Fibroblast of the aortic adventitia (primary cell): Measurements from ENCODE around the gene MYOM3. TPM values are rescaled to one million over a fixed set of nuclear protein-coding genes. Genes with fewer than 3 reads are reported as not detected.
"Not testable (repeated sequence)": the region's sequence is repeated elsewhere in the genome, so short reads cannot be mapped to it uniquely, and the experiment has no call there.

Source experiments
- DNase-seq: peaks from one replicate; pipeline ENCODE4 v3.0.0-alpha.2; 2010; ENCODE audit warnings: low read depth
- H3K4me3 ChIP-seq: 2 replicates; pipeline ENCODE4 v1.5.1; 2011; ENCODE audit warnings: low read depth, mild to moderate bottlenecking, control low read depth, low read length, moderate library complexity
- total RNA-seq: library from RNA; depleted of rRNA; stranded (reverse); fragments of >200 nt; gene quantifications from 2 replicates; pipeline ENCODE4 v1.2.3, GENCODE V29; 2012; ENCODE audit warnings: low replicate concordance
- TF ChIP-seq, protein P1 (sequence below): IDR thresholded peaks from 2 replicates; pipeline ENCODE4 v1.5.1; 2011; ENCODE audit warnings: mild to moderate bottlenecking, low read length, control low read depth, inconsistent platforms; ENCODE audit not compliant: insufficient read depth

Gene MYOM3
- total RNA-seq, 1 donor = under 0.01 TPM

DNA sequence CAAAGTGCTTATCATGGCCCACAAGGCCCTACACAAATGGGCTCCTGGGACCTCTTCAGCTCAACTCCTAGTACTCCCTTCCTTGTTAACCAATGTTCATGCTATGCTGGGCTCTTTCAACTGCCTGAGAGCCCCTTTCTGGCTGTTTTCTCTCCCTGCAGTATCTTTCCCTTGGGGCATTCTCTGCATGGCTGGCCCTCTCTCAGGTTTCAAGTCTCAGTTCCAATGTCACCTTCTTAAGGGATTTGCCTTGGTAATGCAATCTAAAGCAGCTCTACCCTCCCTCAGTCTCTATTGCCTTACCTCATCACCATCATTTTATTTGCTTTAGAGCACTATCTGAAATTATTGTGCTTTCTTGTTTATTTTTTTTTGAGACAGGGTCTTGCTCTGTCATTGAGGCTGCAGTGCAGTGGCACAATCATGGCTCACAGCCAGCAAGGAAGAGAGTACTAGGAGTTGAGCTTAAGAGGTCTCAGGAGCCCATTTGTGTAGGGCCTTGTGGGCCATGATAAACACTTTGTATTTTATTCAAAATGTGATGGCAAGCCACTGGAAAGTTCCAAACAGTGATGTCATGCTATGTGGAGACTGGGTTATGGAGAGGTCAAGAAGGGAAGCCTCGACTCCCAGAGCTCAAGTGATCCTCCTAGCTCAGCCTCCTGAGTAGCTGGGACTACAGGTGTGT lies 68.4 kb downstream of the MYOM3 start:
- H3K4me3 ChIP-seq = no peak overlapping the region
- TF ChIP-seq, protein P1, sequence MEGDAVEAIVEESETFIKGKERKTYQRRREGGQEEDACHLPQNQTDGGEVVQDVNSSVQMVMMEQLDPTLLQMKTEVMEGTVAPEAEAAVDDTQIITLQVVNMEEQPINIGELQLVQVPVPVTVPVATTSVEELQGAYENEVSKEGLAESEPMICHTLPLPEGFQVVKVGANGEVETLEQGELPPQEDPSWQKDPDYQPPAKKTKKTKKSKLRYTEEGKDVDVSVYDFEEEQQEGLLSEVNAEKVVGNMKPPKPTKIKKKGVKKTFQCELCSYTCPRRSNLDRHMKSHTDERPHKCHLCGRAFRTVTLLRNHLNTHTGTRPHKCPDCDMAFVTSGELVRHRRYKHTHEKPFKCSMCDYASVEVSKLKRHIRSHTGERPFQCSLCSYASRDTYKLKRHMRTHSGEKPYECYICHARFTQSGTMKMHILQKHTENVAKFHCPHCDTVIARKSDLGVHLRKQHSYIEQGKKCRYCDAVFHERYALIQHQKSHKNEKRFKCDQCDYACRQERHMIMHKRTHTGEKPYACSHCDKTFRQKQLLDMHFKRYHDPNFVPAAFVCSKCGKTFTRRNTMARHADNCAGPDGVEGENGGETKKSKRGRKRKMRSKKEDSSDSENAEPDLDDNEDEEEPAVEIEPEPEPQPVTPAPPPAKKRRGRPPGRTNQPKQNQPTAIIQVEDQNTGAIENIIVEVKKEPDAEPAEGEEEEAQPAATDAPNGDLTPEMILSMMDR = no peak
- no peak for DNase-seq

DNA sequence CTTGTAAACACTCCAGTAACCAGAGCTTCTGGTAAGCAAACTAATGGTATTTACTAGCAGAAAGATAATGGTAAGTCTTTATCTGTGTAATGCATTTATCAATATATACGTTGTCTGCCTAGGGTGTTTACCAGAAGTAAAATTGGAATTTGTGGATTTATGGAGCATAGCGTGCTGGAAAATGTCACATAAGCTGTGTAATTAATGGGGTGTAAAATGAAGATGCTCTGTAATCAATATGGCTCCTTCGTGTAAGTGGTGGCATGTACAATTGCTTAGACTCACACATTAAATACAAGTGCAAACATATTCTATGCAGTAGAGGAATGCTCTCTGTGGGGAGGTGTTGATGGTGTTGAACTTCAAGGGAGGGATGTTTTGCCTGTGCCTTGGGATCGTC lies 69.6 kb downstream of the MYOM3 start:
- no peak for DNase-seq
- TF ChIP-seq, protein P1 = no peak
- no peak overlapping the region for H3K4me3 ChIP-seq

DNA sequence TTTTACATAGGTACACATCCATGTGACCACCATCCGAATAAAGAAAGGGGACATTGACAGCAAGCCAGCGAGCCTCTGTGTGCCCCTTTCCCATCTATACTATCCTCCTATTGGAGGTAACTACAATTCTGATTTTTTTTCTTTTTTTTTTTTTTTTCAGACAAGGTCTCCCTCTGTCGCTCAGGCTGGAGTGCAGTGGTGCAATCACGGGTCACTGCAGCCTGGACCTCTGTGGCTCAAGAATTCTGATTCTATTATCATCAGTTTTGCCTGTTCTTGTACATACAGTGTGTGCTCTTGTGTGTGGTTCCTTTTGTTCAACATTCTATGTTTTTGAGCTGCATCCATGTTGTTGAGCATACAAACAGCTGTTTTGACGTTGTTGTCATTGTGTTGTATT lies 75.8 kb downstream of the MYOM3 start:
- no peak overlapping the region for H3K4me3 ChIP-seq
- DNase-seq = no peak
- TF ChIP-seq, protein P1 = no peak

DNA sequence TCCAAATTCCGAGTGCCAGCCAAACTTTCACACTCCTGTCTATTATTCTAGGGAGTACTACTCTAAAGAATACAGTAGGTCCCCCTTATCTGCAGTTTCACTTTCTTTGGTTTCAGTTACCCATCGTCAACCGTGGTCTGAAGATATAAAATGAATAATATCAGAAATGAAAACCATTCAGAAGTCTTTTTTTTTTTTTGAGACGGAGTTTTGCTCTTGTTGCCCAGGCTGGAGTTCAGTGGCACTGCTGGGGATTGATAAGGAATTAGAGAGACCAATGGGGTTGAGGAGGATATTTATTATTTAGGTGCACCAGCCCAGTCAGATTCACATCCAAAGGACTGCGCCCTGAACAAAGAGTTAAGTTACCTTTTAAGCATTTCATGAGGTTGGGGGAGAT lies 79.0 kb downstream of the MYOM3 start:
- TF ChIP-seq, protein P1 = no peak
- no peak overlapping the region for H3K4me3 ChIP-seq
- DNase-seq = no peak

DNA sequence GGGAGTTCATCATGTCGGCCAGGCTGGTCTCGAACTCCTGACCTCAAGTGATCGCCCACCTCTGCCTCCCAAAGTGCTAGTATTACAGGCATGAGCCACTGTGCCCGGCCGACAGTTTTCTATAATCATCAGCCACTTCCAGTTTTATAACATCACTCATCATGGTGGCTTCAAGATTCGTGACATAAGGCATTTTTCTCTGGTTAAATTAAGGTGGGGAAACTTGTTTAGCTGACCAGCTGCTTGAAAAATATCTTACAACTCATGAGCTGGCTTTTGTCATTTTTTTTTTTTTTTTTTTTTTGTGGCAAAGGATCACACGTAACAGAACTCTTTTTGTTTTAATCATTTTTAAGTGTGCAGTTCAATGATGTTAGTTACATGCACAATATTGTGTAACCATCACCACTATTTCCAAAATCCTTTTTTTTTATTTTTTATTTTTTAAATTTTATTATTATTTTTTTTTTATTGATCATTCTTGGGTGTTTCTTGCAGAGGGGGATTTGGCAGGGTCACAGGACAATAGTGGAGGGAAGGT lies 80.9 kb downstream of the MYOM3 start:
- not testable (repeated sequence) for DNase-seq, H3K4me3 ChIP-seq

DNA sequence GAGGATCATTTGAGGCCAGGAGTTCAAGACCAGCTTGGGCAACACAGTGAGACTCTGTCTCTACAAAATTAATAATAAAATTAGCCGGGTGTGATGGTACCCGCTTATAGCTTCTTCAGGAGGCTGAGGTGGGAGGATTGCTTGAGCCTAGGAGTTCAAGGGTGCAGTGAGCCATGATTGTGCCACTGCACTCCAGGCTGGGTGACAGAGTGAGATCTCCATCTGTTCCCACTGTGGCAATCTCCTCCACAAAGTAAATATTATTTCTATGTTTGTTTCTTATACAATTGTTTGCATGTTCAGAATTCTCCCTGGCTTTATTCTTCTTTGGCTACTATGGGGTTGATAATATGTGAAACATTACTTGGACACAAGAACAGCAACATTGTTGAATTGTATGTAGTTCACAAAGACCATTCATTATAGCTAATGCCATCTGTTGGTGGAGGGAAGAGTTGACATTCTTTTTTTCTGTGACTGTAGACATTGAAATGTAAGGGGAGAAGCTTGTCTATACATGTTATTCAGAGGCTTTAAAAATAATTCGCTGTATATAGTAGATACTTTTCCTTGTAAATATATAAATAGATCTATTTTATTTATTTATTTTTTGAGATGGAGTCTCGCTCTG lies 84.0 kb downstream of the MYOM3 start:
- TF ChIP-seq, protein P1 = peak; percentile 69
- no peak overlapping the region for H3K4me3 ChIP-seq
- peak; percentile 83 for DNase-seq

DNA sequence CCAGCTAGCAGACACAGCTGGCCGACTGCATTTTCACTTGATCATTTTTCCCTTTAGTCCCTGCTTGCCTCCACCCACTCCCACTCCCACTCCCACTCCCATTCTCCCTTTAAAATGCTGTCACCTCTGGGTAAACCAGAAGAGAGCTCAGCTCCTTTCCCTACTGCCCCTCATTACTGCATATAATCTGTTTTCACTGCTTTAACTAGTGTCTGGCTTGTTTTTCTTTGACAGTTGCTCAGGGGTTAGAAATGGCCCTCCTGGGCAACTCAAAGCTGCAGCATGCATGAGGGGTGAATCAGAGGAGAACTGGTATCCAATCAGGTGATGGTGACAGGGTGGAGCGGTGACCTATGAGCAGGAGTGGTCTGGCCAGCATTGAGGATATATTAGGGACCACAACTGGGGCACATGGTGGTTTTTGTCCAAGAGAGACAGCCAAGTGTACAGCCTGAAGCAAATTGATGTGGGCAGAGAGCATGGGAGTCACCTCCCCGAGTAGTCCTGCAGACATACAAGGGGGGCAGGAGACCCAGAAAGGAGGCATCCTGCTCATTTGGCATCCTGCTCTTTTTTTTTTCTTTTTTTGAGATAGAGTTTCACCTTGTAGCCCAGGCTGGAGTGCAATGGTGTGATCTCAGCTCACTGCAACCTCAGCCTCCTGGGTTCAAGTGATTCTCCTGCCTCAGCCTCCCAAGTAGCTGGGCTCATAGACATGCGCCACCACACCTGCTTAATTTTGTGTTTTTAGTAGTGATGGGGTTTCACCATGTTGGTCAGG lies 89.2 kb downstream of the MYOM3 start:
- no peak overlapping the region for H3K4me3 ChIP-seq
- TF ChIP-seq, protein P1 = no peak
- DNase-seq = peak; percentile 86
